Peyer's patch (tissue), 4 donors: ENCODE data around the gene MCMBP.
"Not testable (repeated sequence)": the region's sequence is repeated elsewhere in the genome, so short reads cannot be mapped to it uniquely, and the experiment has no call there.

Experiments used
- CTCF ChIP-seq, 6 experiments: fragments of 450-650 bp in 4 of 6; fragments of 200-600 bp in 2 of 6; sonication (generic) in 1 of 6; IDR thresholded peaks; one replicate each; pipeline ENCODE4 v1.5.1; 2017 to 2019; ENCODE audit warnings: antibody characterized with exemption in 6 of 6, mild to moderate bottlenecking in 3 of 6, moderate library complexity in 1 of 6
- POLR2A ChIP-seq, 2 donors: fragments of 450-650 bp; IDR thresholded peaks; one replicate each; pipeline ENCODE4 v1.5.1; 2017; ENCODE audit warnings: antibody characterized with exemption in 2 of 2, mild to moderate bottlenecking in 2 of 2, moderate library complexity in 2 of 2

DNA sequence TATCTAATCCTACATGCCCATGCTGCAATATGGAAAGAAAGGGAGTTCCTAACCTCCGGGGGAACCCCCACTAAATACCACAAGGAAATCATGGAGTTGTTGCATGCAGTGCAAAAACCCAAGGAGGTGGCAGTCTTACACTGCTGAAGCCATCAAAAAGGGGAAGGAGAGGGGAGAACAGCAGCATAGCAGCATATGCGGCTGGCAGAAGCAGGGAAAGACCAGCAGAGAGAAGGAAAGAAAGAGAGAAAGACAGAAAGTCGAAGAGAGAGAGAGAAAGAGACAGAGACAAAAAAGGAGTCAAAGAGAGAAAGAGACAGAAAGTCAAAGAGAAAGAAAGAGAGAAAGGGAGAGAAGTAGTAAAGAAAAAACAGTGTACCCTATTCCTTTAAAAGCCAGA is 16.1 kb upstream of the MCMBP start:
- TF ChIP-seq CTCF, POLR2A (IDR thresholded peaks at IDR 0.05): not testable (repeated sequence)
